ENCODE data around the gene RAP1GAP.

RAP1GAP gene

GRCh38 chr1:21648791-21649190, 20.4 kb downstream of the RAP1GAP start:
- no peak for DNase-seq (ENCODE audit: low read depth)
- H3K4me3 ChIP-seq (ENCODE audit: low read depth, low read length), result no peak overlapping the region

- no peak for DNase-seq (ENCODE audit: low read depth)
- H3K4me3 ChIP-seq (ENCODE audit: low read depth, low read length), result no peak overlapping the region
These were observed 20.8 kb downstream of the RAP1GAP start for GRCh38 chr1:21648352-21648730.

GRCh38 chr1:21647431-21648351, 21.5 kb downstream of the RAP1GAP start:
- DNase-seq (ENCODE audit: low read depth), result no peak
- H3K4me3 ChIP-seq (ENCODE audit: low read depth, low read length), result no peak overlapping the region

GRCh38 chr1:21645550-21645949, 23.6 kb downstream of the RAP1GAP start:
- no peak for DNase-seq (ENCODE audit: low read depth)
- H3K4me3 ChIP-seq (ENCODE audit: low read depth, low read length), result no peak overlapping the region

GRCh38 chr1:21644906-21645305, 24.3 kb downstream of the RAP1GAP start:
- H3K4me3 ChIP-seq (ENCODE audit: low read depth, low read length), result no peak overlapping the region

GRCh38 chr1:21644348-21644747, 24.8 kb downstream of the RAP1GAP start:
- H3K4me3 ChIP-seq (ENCODE audit: low read depth, low read length), result no peak overlapping the region
- DNase-seq (ENCODE audit: low read depth), result no peak

More at GRCh38 chr1:21644906-21645305, 24.3 kb downstream of the RAP1GAP start:
- DNase-seq (ENCODE audit: low read depth), result no peak

GRCh38 chr1:21643624-21644023, 25.5 kb downstream of the RAP1GAP start:
- DNase-seq (ENCODE audit: low read depth), result no peak
- H3K4me3 ChIP-seq (ENCODE audit: low read depth, low read length), result no peak overlapping the region

GRCh38 chr1:21641967-21642739, 27.0 kb downstream of the RAP1GAP start:
- H3K4me3 ChIP-seq (ENCODE audit: low read depth, low read length), result no peak overlapping the region
- DNase-seq (ENCODE audit: low read depth), result no peak

GRCh38 chr1:21641537-21641936, 27.6 kb downstream of the RAP1GAP start:
- DNase-seq (ENCODE audit: low read depth), result no peak
- H3K4me3 ChIP-seq (ENCODE audit: low read depth, low read length), result no peak overlapping the region

- no peak for DNase-seq (ENCODE audit: low read depth)
- H3K4me3 ChIP-seq (ENCODE audit: low read depth, low read length), result no peak overlapping the region
These were observed 28.1 kb downstream of the RAP1GAP start for GRCh38 chr1:21641076-21641475.

- DNase-seq (ENCODE audit: low read depth), result no peak
- H3K4me3 ChIP-seq (ENCODE audit: low read depth, low read length), result no peak overlapping the region
These were observed 28.5 kb downstream of the RAP1GAP start for GRCh38 chr1:21640653-21641052.

- no peak for DNase-seq (ENCODE audit: low read depth)
- no peak overlapping the region for H3K4me3 ChIP-seq (ENCODE audit: low read depth, low read length)
These were observed 29.5 kb downstream of the RAP1GAP start for GRCh38 chr1:21639594-21640041.

GRCh38 chr1:21638531-21639341, 30.4 kb downstream of the RAP1GAP start:
- H3K4me3 ChIP-seq (ENCODE audit: low read depth, low read length), result no peak overlapping the region
- no peak for DNase-seq (ENCODE audit: low read depth)

GRCh38 chr1:21637514-21637913, 31.6 kb downstream of the RAP1GAP start:
- no peak for DNase-seq (ENCODE audit: low read depth)
- H3K4me3 ChIP-seq (ENCODE audit: low read depth, low read length), result no peak overlapping the region

- DNase-seq (ENCODE audit: low read depth), result no peak
- no peak overlapping the region for H3K4me3 ChIP-seq (ENCODE audit: low read depth, low read length)
These were observed 33.1 kb downstream of the RAP1GAP start for GRCh38 chr1:21636029-21636428.

- no peak overlapping the region for H3K4me3 ChIP-seq (ENCODE audit: low read depth, low read length)
These were observed 34.2 kb downstream of the RAP1GAP start for GRCh38 chr1:21634806-21635535.

GRCh38 chr1:21633992-21634805, 35.0 kb downstream of the RAP1GAP start:
- H3K4me3 ChIP-seq (ENCODE audit: low read depth, low read length), result no peak overlapping the region
- no peak for DNase-seq (ENCODE audit: low read depth)

More at GRCh38 chr1:21634806-21635535, 34.2 kb downstream of the RAP1GAP start:
- DNase-seq (ENCODE audit: low read depth), result no peak

- no peak overlapping the region for H3K4me3 ChIP-seq (ENCODE audit: low read depth, low read length)
- no peak for DNase-seq (ENCODE audit: low read depth)
These were observed 35.9 kb downstream of the RAP1GAP start for GRCh38 chr1:21633141-21633755.
